ENCODE data around the gene GHITM.

- TF ChIP-seq EZH2 (IDR thresholded peaks at IDR 0.05) (no peak), POLR2AphosphoS5 (IDR thresholded peaks at IDR 0.05; ENCODE audit: borderline replicate concordance, low read depth, low read length) (no peak), FOXP2 (optimal IDR thresholded peaks at IDR 0.05; ENCODE audit: control extremely low read depth, extremely low read length, insufficient read depth) (no peak)
Observed at GRCh38 chr10:84197643-84198042, 58.3 kb downstream of the GHITM start.
